HG03575 (cell line): ENCODE results near the gene COL5A2.

ENCODE experiments used
- ATAC-seq: cut with Tn5 transposase; IDR thresholded peaks from one replicate; pipeline ENCODE4 v1.9.1; 2021; ENCODE audit not compliant: unreplicated experiment, insufficient number of reproducible peaks, low FRiP score; ENCODE audit errors: extremely low read depth

COL5A2 gene

DNA sequence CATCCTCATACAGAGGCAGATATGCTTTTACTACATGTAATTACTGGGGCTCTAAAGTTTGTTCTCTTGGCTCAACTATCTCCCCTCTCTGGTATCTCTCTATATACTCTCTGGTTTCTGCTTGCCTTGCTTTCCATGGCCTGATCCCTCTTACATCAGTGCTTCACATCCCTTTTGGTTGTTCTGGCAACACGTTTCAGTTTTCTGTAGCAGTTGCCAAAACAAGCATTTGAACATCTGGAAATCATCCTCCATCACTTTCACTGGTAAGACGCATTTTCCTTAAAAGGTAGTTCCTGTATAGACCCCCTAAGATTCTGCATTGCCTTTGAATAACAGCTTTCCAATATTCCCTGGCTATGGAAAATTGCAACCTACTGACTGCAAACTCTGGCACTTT, 25.9 kb downstream of the COL5A2 start:
- ATAC-seq, result no peak

DNA sequence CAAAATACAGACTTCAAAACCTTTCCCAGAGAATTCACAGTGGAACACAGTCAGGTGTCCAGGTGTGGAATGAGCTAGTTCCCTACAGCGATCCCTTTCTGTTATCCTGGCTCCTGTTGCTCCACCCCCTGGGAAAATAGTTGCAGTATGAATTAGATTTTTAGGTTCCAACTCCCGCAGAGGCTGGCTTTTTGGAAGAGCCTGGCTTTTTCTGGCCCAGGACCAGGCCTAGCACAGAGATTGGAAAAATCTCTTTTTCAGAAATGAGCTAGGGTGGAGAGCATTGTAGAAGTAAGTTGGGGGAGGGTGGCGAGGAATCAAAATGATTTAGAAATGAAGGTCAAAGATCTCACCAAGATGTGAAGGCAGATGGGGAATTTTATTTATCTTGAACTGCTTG, 27.1 kb downstream of the COL5A2 start:
- ATAC-seq, result no peak

DNA sequence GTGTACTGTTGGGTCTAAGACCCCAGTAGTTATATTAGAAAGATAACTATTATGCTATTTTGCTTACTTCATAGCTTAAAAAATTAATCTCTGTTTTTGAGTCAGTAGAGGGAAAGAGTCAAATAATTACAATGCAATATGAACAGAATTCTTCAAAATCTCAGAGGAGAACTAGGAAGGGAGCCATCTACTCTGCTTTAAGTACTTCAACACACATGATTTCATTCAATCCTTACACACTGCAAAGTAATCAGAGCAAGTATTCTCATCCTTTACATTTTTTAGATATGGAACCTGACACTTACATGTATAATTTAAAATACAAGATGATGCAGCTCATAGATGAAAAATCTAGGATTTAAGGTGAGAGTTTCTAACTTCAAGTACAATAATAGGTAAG, 27.7 kb downstream of the COL5A2 start:
- ATAC-seq, result no peak

DNA sequence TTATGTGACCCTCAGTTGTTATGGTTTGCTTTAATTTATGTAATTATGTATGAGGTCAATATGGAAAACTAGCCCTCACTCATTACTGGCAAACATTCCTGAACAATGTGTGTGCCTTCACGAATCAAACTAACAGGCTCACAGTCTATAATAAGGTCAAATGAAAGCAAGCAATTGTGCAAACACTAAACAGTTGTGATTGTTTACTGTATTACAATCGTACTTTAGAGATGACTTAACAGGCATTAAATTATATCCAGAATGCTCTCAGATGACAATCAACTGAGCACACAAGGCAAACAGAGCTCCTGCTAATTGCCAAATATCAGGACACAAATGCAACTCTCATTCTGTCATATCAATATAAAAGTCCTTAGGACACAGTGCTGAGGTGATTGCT, 29.5 kb downstream of the COL5A2 start:
- ATAC-seq, result no peak

DNA sequence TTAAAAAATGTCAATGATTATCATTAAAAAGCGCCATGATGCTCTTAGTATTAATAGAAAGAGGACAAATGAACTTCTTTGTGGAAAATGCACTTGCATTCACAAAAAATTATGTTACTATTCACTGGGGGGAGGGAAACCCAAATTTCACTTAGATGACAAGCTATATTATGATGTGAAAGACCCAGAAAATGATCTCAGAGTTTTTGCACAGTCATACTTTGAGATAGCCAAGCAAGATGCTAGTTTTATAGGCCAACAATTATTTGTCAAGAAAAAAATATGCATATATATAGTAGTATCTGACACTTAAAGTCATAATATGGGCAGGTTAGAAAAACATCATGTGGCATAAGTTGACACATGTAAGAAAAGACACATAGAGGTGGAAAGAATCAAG, 31.6 kb downstream of the COL5A2 start:
- ATAC-seq, result no peak

DNA sequence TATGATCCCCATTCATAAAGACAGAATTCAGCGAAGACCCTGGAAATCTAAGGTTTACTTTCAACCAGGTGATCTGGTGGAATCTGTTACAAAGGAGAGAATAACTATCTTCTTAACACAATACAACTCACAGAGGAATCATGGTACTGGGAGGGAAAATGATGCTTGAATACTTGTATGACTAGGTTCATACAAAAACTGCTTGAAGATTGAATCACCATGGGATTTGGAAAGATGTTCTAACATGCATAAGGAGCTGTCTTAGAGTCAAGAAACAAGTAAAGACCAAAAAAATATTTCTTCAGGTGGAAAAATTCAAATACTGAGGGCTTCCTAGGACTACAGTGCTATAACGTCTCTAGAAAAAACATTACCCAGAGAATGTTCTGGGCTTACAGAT, 32.2 kb downstream of the COL5A2 start:
- ATAC-seq, result no peak

DNA sequence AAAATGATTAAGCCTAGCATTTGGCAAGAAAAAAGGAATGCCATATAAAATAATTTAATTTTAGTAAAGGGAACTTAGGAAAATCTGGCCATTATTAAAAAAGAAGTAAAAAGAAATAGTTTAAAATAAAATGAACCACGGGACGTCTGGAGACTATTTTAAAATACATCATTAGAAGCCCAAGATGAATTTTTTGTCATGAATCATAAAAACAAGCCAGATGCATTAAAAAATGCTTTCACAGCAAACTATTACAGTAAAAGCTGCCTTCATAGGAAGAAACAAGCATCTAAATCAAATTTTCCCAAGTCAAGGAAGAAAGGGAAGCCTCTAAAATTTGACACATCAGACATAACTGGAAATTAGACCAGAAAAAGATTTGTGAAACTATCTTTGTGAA, 33.0 kb downstream of the COL5A2 start:
- ATAC-seq, result no peak

DNA sequence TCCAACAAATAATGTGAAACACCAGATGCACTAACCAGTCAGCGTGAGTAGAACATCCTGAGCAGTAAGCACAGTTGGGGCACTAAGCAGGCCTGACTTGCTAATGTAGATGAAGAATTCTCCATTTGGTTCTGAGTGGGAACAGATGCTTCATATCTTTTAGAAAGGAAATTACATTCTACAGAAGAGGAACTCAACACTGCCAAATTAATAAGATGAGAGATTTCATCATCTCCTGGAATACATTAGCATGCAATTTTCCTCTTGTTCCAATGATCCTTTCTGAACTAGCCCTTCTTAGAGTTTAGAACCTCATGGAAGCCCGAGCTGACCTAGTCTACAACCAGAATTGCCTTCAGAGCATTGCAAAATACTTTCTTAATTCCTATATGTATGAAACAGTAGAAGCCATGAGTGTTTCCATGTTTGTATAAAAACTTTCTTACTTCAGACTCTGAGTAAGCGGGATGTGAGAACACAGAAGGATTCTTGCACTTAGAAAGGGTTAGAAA, 34.8 kb downstream of the COL5A2 start:
- no peak for ATAC-seq

DNA sequence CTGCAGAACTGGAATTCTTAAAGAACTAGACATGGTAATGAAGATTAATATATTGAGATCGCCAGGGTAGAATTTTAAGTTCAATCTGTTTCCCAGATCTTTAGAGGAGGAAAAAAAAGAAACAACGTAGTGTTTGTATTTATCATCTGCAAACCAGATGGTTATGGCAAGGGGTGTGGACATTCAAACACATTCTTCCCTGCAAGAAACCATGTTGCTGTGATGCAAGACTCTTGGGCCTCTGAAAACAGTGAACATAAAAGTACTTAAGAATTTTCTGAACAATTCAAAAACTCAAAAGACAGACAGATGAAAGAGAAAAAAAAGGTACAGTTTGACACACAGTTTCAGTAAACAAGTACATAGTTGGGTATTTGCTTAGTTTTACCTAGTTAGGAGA, 35.6 kb downstream of the COL5A2 start:
- ATAC-seq, result no peak

DNA sequence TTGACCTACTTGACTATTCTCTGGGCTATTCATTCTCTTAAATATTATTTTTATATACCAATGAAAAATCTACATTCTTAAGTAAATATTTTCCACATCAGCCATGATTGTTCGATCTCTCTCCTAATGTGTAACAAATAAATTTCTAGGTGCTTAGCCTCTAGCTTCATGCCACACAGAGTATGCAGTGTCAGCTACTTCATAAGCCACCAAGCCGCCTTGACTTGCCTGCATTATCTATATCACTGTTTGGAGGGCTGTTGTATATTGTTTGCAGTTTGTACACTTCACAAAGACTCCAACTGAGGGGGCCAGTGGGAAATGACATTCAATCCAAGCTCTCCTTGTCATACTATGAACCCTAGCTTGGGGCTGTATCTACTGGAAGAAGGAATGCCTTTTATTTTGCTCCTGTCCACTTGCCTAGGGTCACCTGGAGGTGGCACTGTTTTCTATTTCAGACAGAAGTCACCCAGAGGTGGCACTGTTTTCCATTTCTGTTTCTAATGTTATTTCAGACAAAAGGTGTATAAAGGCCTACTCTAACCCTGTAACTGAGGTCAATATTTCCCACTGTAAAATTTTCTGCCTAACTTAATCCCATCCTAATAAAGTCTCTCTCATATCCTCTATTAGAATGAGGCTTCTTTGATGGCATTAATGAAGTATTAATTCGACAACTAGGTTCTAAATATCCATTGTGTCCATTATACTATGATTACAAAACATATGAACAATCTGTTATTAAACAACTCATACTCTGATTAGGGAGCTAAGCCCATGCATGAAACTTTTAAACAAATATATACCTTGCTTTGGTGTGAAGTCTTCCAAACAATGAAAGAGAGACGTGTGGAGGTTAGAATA, 36.4 kb downstream of the COL5A2 start:
- ATAC-seq, result peak; percentile 97

DNA sequence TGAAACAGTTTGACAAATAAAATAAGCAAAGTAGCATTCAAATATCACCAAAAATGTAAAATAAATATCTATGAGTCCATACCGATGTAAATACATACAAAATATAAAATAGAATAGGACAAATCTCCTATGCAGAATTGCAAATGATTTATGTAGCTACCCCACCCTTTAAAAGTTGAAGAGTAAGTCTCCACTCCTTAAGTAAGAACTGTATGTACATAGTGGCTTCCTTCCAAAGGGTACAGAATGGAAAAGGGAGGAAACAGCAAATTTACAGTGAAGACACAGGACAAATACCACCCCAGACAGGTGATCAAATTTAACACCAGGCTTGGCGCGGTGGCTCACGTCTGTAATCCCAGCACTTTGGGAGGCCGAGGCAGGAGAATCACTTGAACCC, 40.8 kb downstream of the COL5A2 start:
- ATAC-seq, result no peak

DNA sequence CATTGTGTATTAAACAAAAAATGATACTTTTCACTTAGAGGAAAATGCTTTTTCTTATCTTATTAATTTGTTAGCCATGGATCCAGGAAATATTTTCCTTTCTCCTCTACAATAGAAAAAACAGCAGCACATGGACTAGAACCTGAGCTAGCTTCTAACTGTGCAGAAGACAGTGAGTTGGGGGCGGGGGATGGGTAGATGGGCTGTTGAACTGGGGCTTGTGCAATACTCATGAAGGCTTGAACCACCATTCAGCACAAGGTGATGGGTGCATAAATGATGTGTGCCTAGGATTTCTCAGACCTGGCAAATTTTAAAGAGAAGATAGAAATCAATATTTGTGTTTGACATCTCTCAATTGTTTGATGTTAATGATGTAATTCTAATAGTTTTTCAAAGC, 42.0 kb downstream of the COL5A2 start:
- ATAC-seq, result no peak

DNA sequence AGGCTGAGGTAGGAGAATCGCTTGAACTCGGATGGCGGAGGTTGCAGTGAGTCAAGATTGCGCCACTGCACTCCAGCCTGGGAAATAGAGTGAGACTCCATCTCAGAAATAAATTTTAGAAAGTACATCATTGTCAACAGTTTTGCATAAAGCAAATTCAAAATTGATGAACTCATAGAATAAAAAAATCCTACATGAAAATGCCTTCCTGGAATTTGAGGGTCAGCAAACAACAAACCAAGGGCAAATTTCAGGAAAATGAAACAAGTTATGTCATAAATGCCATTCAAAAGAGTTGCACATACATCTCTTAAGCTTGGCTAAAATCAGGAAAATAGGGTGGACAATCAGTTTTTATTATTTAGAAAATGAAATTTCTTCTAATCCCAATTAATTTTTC, 45.1 kb downstream of the COL5A2 start:
- no peak for ATAC-seq

DNA sequence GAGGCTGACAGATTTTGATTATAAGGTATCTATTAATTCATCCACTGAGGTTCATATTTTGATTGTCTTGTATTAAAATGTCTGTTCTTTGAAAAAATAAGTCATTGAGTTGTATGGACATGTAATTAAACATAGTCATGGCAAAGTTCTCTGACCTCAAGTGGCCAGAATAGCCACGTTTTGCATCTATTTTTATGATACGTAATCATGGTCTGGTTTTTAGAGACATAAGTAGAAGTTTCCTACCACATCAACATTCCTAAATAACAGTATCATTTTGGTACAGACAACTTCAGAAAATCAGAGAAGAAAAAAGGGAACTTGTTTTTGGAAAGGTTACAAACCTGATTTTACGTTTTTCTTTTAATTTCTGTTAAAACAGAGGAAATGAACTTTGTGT, 47.6 kb downstream of the COL5A2 start:
- no peak for ATAC-seq

DNA sequence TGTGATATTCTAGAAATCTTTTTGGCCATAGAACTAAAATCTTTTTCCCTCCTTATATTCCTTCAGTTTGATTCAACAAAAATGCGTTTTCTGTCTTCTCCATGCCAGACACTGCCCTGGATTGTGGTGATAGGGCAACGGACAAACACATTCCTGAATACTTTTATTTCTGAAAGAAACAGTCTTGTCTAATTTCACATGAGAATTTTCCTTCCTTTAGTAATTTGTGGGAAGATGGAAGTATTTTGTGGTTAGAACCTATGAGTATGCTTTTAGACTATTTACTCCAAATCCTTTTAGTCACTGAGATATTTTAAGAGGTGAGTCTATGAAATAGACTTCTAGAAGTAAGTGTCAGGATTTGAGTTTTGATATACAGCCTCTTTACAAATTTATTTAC, 49.6 kb downstream of the COL5A2 start:
- no peak for ATAC-seq

DNA sequence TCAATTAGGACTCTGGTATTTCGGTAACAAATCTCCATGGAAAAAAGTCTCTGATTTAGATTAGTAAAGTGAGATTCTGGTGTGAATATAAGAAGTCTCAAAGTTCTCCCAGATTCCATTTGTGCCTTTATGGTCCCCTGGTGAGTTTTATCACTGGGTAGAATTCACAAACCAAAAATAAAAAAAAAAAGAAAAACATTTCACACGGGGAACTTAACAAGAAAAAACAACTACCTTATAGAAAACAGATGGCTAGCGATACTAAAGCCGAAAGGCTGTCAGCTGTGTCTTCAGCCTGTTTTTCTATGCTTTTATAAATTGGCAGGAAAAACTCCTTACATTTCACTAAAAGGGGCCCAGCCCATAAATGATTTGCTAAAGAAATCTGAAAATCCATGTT, 50.6 kb downstream of the COL5A2 start:
- no peak for ATAC-seq

DNA sequence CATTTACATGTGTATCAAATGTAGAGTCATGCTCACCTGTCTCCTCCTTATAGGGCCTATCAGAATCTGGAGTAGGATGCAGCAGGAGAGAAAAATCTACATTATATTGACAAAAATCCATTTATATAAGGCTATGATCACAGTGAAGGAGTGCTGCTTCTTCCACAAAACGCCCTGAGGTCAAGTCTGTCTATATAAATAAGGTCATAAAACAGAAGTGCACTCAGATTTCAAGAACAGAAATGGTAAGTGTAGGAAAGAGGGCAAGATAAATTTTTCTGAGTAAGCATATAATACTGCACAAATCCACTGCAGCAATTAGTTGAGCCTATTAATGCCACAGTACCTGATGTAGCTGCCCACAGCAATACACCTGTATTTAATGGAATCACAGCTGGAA, 51.8 kb downstream of the COL5A2 start:
- ATAC-seq, result no peak

DNA sequence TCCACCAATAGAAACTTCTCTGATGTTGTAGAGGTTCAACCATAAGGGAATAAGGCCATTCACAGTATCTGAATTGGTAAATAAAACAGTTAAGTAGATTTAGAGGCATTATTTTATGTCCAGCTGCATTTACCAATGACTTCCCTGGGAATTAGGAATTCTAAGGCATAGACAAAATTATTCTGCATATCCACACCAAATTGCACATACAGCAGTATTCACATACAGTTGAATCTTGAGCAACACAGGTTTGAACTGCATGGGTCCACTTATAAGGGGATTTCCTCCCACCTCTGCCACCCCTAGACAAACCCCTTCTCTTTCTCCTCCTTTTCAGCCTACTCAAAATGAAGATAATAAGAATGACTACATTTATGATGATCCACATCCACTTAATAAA, 54.4 kb downstream of the COL5A2 start:
- ATAC-seq, result no peak

DNA sequence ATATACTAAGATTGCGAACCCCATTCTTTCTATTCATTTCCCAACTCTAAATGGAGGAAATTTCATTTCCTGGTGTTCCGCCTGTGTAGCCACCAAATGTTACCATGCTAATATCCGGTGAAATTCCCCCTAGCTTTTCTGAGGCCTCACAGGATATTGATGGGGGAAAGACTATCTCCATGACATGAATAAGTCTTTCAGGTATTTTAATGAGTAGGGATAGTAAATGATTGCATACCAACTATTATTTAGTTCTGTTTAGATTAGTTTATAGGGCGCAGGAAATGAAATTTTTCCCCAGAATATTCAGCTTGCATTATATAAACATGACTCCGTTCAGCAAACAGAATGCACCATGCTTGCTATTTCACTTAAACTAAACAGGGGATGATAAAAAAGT, 55.4 kb downstream of the COL5A2 start:
- ATAC-seq, result no peak

DNA sequence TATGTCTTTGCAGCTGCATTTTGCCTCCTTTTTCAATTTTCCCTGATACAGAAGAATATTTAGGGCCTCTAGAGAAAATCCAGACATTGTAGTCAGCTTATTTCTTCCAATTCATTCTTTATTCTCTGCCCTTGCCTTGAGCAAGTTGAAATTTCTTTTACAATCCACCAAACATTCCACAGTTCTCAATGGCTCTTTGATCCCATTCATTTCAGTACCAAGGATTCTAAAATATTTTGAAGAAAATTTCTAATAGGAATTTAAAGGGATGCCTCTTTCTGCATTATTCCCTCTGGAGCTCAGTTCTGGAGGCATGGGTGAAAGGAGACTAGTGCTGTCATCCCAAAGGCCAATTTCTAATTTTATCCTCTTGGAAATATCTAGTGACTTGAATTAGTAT, 61.2 kb downstream of the COL5A2 start:
- ATAC-seq, result no peak

DNA sequence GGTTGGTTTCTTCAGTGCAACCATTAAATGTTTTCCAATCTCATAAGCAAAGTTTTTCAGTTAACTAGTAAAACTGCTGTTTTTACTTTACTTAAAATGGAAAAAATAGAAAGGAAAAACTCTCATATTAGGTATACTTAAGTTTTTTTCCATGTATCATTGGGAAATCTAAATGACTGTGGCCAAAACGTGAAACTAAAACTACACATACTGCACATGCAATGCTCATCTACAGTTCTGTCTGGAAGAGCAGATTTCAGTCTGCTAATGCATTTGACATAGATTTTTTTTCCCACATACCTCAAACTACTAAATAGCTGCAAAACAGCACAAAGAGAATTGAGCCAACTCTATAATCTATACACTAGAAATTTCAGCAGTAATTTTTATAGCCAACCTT, 62.6 kb downstream of the COL5A2 start:
- no peak for ATAC-seq
